Smooth muscle cell (in vitro differentiated cells): ENCODE measurements around the gene VASH2. TPM values are rescaled to one million over a fixed set of nuclear protein-coding genes. Genes with fewer than 3 reads are reported as not detected.

ENCODE experiments used
- DNase-seq: peaks from one replicate; lab custom pipeline; 2025; ENCODE audit not compliant: unreplicated experiment; lab: John Stamatoyannopoulos, UW
- H2AFZ ChIP-seq: fragments of 200-600 bp; sonication (generic); 2 replicates; pipeline ENCODE4 v1.6.0; 2016; ENCODE audit warnings: antibody characterized with exemption, low read depth, mild to moderate bottlenecking
- H3F3A ChIP-seq: fragments of 200-600 bp; sonication (generic); 2 replicates; pipeline ENCODE4 v1.6.0; 2017; ENCODE audit warnings: antibody characterized with exemption, low read depth
- H3K27ac ChIP-seq: fragments of 200-600 bp; sonication (generic); 2 replicates; pipeline ENCODE4 v1.5.1; 2016; ENCODE audit warnings: low read depth, mild to moderate bottlenecking
- H3K27me3 ChIP-seq: fragments of 200-600 bp; sonication (generic); 2 replicates; pipeline ENCODE4 v1.6.1; 2016; ENCODE audit warnings: low read depth, mild to moderate bottlenecking
- H3K36me3 ChIP-seq: fragments of 200-600 bp; sonication (generic); 2 replicates; pipeline ENCODE4 v1.5.1; 2016; ENCODE audit warnings: low read depth
- H3K4me1 ChIP-seq: fragments of 200-600 bp; sonication (generic); 2 replicates; pipeline ENCODE4 v1.5.1; 2016; ENCODE audit warnings: low read depth
- H3K4me2 ChIP-seq: fragments of 200-600 bp; sonication (generic); 2 replicates; pipeline ENCODE4 v1.6.0; 2016; ENCODE audit warnings: mild to moderate bottlenecking
- H3K4me3 ChIP-seq: fragments of 200-600 bp; sonication (generic); 2 replicates; pipeline ENCODE4 v1.5.1; 2016; ENCODE audit warnings: mild to moderate bottlenecking
- H3K79me2 ChIP-seq: fragments of 200-600 bp; sonication (generic); 2 replicates; pipeline ENCODE4 v1.6.0; 2016; ENCODE audit warnings: low read depth, mild to moderate bottlenecking
- H3K9ac ChIP-seq: fragments of 200-600 bp; sonication (generic); 2 replicates; pipeline ENCODE4 v1.6.0; 2016; ENCODE audit warnings: low read depth
- H3K9me3 ChIP-seq: fragments of 200-600 bp; sonication (generic); replicated peaks from 2 replicates; pipeline ENCODE4 v1.5.1; 2016; ENCODE audit warnings: low read depth
- H4K20me1 ChIP-seq: fragments of 200-600 bp; sonication (generic); 2 replicates; pipeline ENCODE4 v1.6.0; 2016; ENCODE audit warnings: low read depth
- CTCF ChIP-seq: fragments of 200-600 bp; sonication (generic); IDR thresholded peaks from 2 replicates; pipeline ENCODE4 v1.5.1; 2017; ENCODE audit warnings: borderline replicate concordance, mild to moderate bottlenecking, antibody characterized with exemption; ENCODE audit not compliant: insufficient read depth, poor library complexity, severe bottlenecking
- WGBS: methylation state at CpG from one replicate; pipeline ENCODE4 v1.1.7; 2016; ENCODE audit warnings: low lambda C conversion rate; 5-methylcytosine and 5-hydroxymethylcytosine counted together
- polyA plus RNA-seq: library from polyadenylated mRNA; unstranded; fragments of >200 nt; fragmentation: Nextera tagmentation; extraction: Ambion mirVana; gene quantifications from 2 replicates; pipeline ENCODE4 v1.2.1, GENCODE V29; 2016
- total RNA-seq: library from RNA; depleted of rRNA; stranded (reverse); fragments of >200 nt; gene quantifications from 2 replicates; pipeline ENCODE4 v1.2.3, GENCODE V29; 2014

VASH2 gene
- total and polyA plus RNA-seq, 2 experiments from 2014 or later: 6.9 to 16.0 TPM

GRCh38 chr1:212935387-212935981, 14.9 kb upstream of the VASH2 start:
- no peak overlapping the region for H3K27ac ChIP-seq
- H3K9ac ChIP-seq: no peak overlapping the region
- no peaks in the 10 kb centered on the region for H3K4me1 ChIP-seq
- H3K36me3 ChIP-seq: no peaks in the 10 kb centered on the region
- H2AFZ ChIP-seq: no peak overlapping the region
- 92% methylated on average over 7 of the region's 7 CpGs for WGBS
- no peak overlapping the region for H3K4me2 ChIP-seq
- no peak overlapping the region for H3K4me3 ChIP-seq
- no peaks in the 10 kb centered on the region for H4K20me1 ChIP-seq
- no peaks in the 10 kb centered on the region for H3K27me3 ChIP-seq
- TF ChIP-seq CTCF: no peak
- H3K9me3 ChIP-seq: peaks cover 2% of the 10 kb centered on the region
- no peaks in the 10 kb centered on the region for H3K79me2 ChIP-seq
- DNase-seq: no peak
- no peaks in the 10 kb centered on the region for H3F3A ChIP-seq

GRCh38 chr1:212937034-212937433, 13.3 kb upstream of the VASH2 start:
- H3K27ac ChIP-seq: no peak overlapping the region
- H3K4me2 ChIP-seq: no peak overlapping the region
- TF ChIP-seq CTCF: no peak
- H4K20me1 ChIP-seq: no peaks in the 10 kb centered on the region
- H2AFZ ChIP-seq: no peak overlapping the region
- no peaks in the 10 kb centered on the region for H3K36me3 ChIP-seq
- WGBS: 98% methylated on average over 3 of the region's 3 CpGs
- no peaks in the 10 kb centered on the region for H3K79me2 ChIP-seq
- DNase-seq: no peak
- no peak overlapping the region for H3K4me3 ChIP-seq
- no peak overlapping the region for H3K9ac ChIP-seq
- no peaks in the 10 kb centered on the region for H3K4me1 ChIP-seq
- H3K9me3 ChIP-seq: peaks cover 4% of the 10 kb centered on the region
- no peaks in the 10 kb centered on the region for H3F3A ChIP-seq
- no peaks in the 10 kb centered on the region for H3K27me3 ChIP-seq

GRCh38 chr1:212938846-212939245, 11.5 kb upstream of the VASH2 start:
- Histone ChIP-seq H3K27ac (no peak overlapping the region), H3K4me3 (no peak overlapping the region), H3K9ac (no peak overlapping the region), H3K36me3 (no peaks in the 10 kb centered on the region), H3F3A (no peaks in the 10 kb centered on the region), H3K4me2 (no peak overlapping the region), H3K27me3 (no peaks in the 10 kb centered on the region), H3K9me3 (peaks cover 4% of the 10 kb centered on the region), H3K79me2 (no peaks in the 10 kb centered on the region), H4K20me1 (no peaks in the 10 kb centered on the region), H3K4me1 (no peaks in the 10 kb centered on the region), H2AFZ (no peak overlapping the region)
- 85% methylated on average over 6 of the region's 6 CpGs for WGBS
- no peak for DNase-seq
- no peak for TF ChIP-seq CTCF

GRCh38 chr1:212941452-212941851, 8.9 kb upstream of the VASH2 start:
- H4K20me1 ChIP-seq: no peaks in the 10 kb centered on the region
- H3K27ac ChIP-seq: no peak overlapping the region
- no peak overlapping the region for H3K4me2 ChIP-seq
- TF ChIP-seq CTCF: no peak
- no peaks in the 10 kb centered on the region for H3F3A ChIP-seq
- no peak overlapping the region for H3K4me3 ChIP-seq
- no peak overlapping the region for H2AFZ ChIP-seq
- H3K4me1 ChIP-seq: no peaks in the 10 kb centered on the region
- H3K9me3 ChIP-seq: peaks cover 4% of the 10 kb centered on the region
- H3K36me3 ChIP-seq: no peaks in the 10 kb centered on the region
- no peaks in the 10 kb centered on the region for H3K79me2 ChIP-seq
- 52% methylated on average over 1 of the region's 1 CpG for WGBS
- H3K9ac ChIP-seq: no peak overlapping the region
- no peak for DNase-seq
- H3K27me3 ChIP-seq: no peaks in the 10 kb centered on the region
